ENCODE measurements around the gene LRMDA.
"Not testable (repeated sequence)": the region's sequence is repeated elsewhere in the genome, so short reads cannot be mapped to it uniquely, and the experiment has no call there.

Gene LRMDA

DNA sequence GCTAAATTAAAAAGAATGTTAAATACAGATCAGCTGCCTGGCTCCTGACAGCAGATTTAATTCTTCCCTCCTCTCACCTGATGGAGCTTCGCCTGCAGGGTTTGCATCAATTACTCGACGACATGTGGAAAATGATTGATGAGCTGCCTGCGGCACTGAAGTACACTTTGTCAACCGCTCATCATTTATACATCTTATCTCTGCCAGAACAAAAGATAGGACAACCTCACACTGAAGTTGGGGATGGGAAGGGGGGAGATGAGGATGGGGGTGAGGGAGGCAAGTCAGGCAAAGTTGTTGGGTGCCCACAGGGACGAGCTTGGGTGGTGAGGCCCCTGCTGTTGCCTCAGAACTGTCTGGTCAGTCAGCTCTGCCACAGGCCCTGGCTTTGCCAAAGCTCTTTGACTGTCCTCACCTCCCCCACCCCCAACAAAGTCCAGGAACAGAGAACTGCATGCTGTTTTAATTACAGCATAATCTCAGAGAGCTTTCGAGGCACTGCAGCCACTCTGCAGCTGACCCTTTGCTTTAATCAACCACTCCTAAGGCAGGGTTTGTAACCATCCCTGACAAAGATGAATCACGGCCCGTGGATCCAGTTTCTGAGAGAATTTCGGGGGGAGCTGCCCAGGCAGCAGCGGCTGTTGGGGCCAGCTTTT lies 702.3 kb downstream of the LRMDA start:
- no peak overlapping the region for H3K4me3 ChIP-seq (ENCODE audit: low read depth, low read length)
- DNase-seq (ENCODE audit: low read depth): no peak
- TF ChIP-seq, protein P1, sequence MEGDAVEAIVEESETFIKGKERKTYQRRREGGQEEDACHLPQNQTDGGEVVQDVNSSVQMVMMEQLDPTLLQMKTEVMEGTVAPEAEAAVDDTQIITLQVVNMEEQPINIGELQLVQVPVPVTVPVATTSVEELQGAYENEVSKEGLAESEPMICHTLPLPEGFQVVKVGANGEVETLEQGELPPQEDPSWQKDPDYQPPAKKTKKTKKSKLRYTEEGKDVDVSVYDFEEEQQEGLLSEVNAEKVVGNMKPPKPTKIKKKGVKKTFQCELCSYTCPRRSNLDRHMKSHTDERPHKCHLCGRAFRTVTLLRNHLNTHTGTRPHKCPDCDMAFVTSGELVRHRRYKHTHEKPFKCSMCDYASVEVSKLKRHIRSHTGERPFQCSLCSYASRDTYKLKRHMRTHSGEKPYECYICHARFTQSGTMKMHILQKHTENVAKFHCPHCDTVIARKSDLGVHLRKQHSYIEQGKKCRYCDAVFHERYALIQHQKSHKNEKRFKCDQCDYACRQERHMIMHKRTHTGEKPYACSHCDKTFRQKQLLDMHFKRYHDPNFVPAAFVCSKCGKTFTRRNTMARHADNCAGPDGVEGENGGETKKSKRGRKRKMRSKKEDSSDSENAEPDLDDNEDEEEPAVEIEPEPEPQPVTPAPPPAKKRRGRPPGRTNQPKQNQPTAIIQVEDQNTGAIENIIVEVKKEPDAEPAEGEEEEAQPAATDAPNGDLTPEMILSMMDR (IDR thresholded peaks at IDR 0.05; ENCODE audit: insufficient read depth, low read depth, low read length, missing control alignments): no peak

DNA sequence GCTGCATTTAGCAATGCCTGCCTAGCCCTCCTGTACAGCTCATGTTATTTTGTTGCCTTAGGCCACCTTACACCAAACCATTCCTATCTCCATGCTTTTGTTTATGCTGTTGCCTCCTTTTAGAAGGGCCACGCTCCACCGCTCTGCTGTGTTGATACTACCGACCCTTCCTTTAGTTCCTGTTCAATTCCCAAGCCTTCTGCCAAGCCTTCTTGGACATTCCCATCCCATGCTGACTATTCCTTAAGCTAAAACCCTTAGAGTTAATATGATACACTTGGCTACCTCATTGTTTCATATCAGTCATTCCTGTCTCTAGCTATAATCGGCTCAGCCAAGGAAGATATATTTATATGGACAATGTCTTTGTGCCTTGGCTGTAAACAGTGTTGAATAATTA lies 705.5 kb downstream of the LRMDA start:
- TF ChIP-seq, protein P1 (IDR thresholded peaks at IDR 0.05; ENCODE audit: insufficient read depth, low read depth, low read length, missing control alignments): no peak
- no peak for DNase-seq (ENCODE audit: low read depth)
- no peak overlapping the region for H3K4me3 ChIP-seq (ENCODE audit: low read depth, low read length)

- TF ChIP-seq, protein P1 (IDR thresholded peaks at IDR 0.05; ENCODE audit: insufficient read depth, low read depth, low read length, missing control alignments): no peak
- no peak for DNase-seq (ENCODE audit: low read depth)
- no peak overlapping the region for H3K4me3 ChIP-seq (ENCODE audit: low read depth, low read length)
Measured at GRCh38 chr10:76138286-76138685, 706.9 kb downstream of the LRMDA start.

- TF ChIP-seq, protein P1 (IDR thresholded peaks at IDR 0.05; ENCODE audit: insufficient read depth, low read depth, low read length, missing control alignments): no peak
Measured at GRCh38 chr10:76138906-76139305, 707.5 kb downstream of the LRMDA start.

GRCh38 chr10:76139431-76139830 lies 708.0 kb downstream of the LRMDA start:
- TF ChIP-seq, protein P1 (IDR thresholded peaks at IDR 0.05; ENCODE audit: insufficient read depth, low read depth, low read length, missing control alignments): no peak
- no peak overlapping the region for H3K4me3 ChIP-seq (ENCODE audit: low read depth, low read length)
- DNase-seq (ENCODE audit: low read depth): no peak

More at GRCh38 chr10:76138906-76139305, 707.5 kb downstream of the LRMDA start:
- H3K4me3 ChIP-seq (ENCODE audit: low read depth, low read length): no peak overlapping the region
- DNase-seq (ENCODE audit: low read depth): no peak

- TF ChIP-seq, protein P1 (IDR thresholded peaks at IDR 0.05; ENCODE audit: insufficient read depth, low read depth, low read length, missing control alignments): no peak
Measured at GRCh38 chr10:76141376-76141775, 710.0 kb downstream of the LRMDA start.

DNA sequence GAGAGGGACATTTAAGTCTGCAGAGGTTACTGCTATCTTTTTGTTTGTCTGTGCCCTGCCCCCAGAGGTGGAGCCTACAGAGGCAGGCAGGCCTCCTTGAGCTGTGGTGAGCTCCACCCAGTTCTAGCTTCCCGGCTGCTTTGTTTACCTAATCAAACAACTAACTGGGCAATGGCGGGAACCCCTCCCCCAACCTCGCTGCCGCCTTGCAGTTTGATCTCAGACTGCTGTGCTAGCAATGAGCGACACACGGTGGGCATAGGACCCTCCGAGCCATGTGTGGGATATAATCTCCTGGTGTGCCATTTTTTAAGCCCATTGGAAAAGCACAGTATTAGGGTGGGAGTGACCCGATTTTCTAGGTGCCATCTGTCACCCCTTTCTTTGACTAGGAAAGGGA lies 716.8 kb downstream of the LRMDA start:
- not testable (repeated sequence) for H3K4me3 ChIP-seq (ENCODE audit: low read depth, low read length); DNase-seq (ENCODE audit: low read depth)

More at GRCh38 chr10:76141376-76141775, 710.0 kb downstream of the LRMDA start:
- DNase-seq (ENCODE audit: low read depth): no peak
- no peak overlapping the region for H3K4me3 ChIP-seq (ENCODE audit: low read depth, low read length)
